ENCODE measurements around the gene MRAS.
A peak's percentile ranks its signal among the peaks of the same experiment; 100 is the strongest.

The MRAS gene

DNA sequence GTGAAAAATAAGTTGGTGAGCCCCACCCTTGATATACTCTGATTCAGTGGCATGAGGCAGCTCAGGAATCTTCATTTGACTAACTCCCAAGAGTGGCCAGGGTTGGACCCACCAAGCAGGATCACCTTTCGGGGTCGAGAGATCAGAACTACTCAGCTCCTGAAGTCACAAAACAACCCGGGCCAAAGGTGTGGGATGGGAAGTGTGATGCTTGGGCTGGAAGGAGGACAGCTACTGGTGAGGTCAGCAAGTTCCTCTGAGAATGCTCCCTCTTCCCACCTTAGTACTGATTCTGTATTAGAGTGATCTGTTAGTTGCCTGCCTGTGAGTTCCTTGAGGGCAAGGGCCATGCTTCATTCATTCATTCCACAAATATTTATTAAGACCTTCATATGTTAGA lies 101.1 kb downstream of the MRAS start:
- H3K9me3 ChIP-seq (ENCODE audit: control insufficient read depth, insufficient read depth, low read depth, low read length): no peaks in the 10 kb centered on the region
- TF ChIP-seq ZNF560 (tag by site-specific recombination; IDR thresholded peaks at IDR 0.05; ENCODE audit: borderline replicate concordance) (no peak), ZNF2 (tag by site-specific recombination; IDR thresholded peaks at IDR 0.05) (no peak)
- H3K4me1 ChIP-seq (ENCODE audit: control insufficient read depth, insufficient read depth, low read length): no peaks in the 10 kb centered on the region
- POLR2A ChIA-PET: no interaction called here
- no peak overlapping the region for H3K4me3 ChIP-seq (ENCODE audit: low read depth, low read length)
- H3K27ac ChIP-seq (ENCODE audit: extremely low read depth, low read depth, low read length): no peak overlapping the region
- no peaks in the 10 kb centered on the region for H3K36me3 ChIP-seq (ENCODE audit: control insufficient read depth in 2 of 2, insufficient read depth in 1 of 2, low read length in 2 of 2)
- CTCF ChIA-PET: interaction anchor here (1.0 kb wide), 1 partner anchor 12 kb away, joined by 4 read pairs; no protein-coding TSS in a partner anchor

DNA sequence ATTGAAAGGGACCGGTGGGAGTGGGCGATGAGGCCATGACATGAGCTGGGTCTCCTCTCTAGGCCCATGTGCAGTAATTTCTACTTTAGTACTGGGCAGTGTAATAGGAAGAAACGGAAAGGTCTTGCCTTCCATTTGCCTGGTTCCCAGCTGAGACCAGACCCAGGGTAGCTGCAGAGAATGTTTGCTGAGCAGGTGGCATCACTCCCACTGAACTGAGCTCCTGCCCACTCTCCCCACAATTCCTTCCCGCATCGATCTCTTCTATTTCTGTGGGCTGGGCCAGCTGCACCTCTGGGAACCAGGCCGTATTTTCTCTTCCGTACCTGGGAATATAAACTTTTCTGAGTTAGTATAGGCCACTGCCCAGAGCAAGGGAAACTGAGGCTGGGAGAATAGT lies 101.8 kb downstream of the MRAS start:
- Histone ChIP-seq H3K4me1 (ENCODE audit: control insufficient read depth, insufficient read depth, low read length) (no peaks in the 10 kb centered on the region), H3K36me3 (ENCODE audit: control insufficient read depth in 2 of 2, insufficient read depth in 1 of 2, low read length in 2 of 2) (no peaks in the 10 kb centered on the region), H3K9me3 (ENCODE audit: control insufficient read depth, insufficient read depth, low read depth, low read length) (no peaks in the 10 kb centered on the region), H3K27ac (ENCODE audit: extremely low read depth, low read depth, low read length) (no peak overlapping the region), H3K4me3 (ENCODE audit: low read depth, low read length) (no peak overlapping the region)
- ChIA-PET CTCF (interaction anchor here (0.5 kb wide), 2 partner anchors 465 to 515 kb away, joined by 3 read pairs; no protein-coding TSS in a partner anchor), POLR2A (no interaction called here)
- TF ChIP-seq PRDM10 (tag by site-specific recombination; IDR thresholded peaks at IDR 0.05) (no peak), EGR2 (tag by site-specific recombination; IDR thresholded peaks at IDR 0.05; ENCODE audit: low read depth) (0 out of 2 replicates have a peak, but pooled peaks have one; percentile 15)

GRCh38 chr3:138450704-138451424 lies 102.5 kb downstream of the MRAS start:
- POLR2A ChIA-PET: no interaction called here
- no peak overlapping the region for H3K4me3 ChIP-seq (ENCODE audit: low read depth, low read length)
- CTCF ChIA-PET: interaction anchor here (0.5 to 0.6 kb wide), 3 partner anchors 181 to 514 kb away, joined by 3 read pairs; no protein-coding TSS in a partner anchor
- H3K9me3 ChIP-seq (ENCODE audit: control insufficient read depth, insufficient read depth, low read depth, low read length): no peaks in the 10 kb centered on the region
- no peak overlapping the region for H3K27ac ChIP-seq (ENCODE audit: extremely low read depth, low read depth, low read length)
- no peaks in the 10 kb centered on the region for H3K4me1 ChIP-seq (ENCODE audit: control insufficient read depth, insufficient read depth, low read length)
- no peaks in the 10 kb centered on the region for H3K36me3 ChIP-seq (ENCODE audit: control insufficient read depth in 2 of 2, insufficient read depth in 1 of 2, low read length in 2 of 2)
- no peak for TF ChIP-seq ZNF350 (tag by site-specific recombination; IDR thresholded peaks at IDR 0.05)
- TF ChIP-seq YY1 (tag by site-specific recombination; IDR thresholded peaks at IDR 0.05): no peak
- no peak for TF ChIP-seq ZNF626 (tag by site-specific recombination; IDR thresholded peaks at IDR 0.05)
- no peak for TF ChIP-seq ZNF580 (tag by site-specific recombination; IDR thresholded peaks at IDR 0.05)
- TF ChIP-seq BCL11A (tag by site-specific recombination; IDR thresholded peaks at IDR 0.05; ENCODE audit: low read depth): no peak
- TF ChIP-seq ZNF157 (tag by site-specific recombination; IDR thresholded peaks at IDR 0.05): no peak
- no peak for TF ChIP-seq ZNF654 (tag by site-specific recombination; IDR thresholded peaks at IDR 0.05; ENCODE audit: low read depth)
- no peak for TF ChIP-seq ZNF292 (tag by site-specific recombination; IDR thresholded peaks at IDR 0.05; ENCODE audit: borderline replicate concordance, low read depth)
- no peak for TF ChIP-seq ZNF2 (tag by site-specific recombination; IDR thresholded peaks at IDR 0.05)
- TF ChIP-seq, protein P1, sequence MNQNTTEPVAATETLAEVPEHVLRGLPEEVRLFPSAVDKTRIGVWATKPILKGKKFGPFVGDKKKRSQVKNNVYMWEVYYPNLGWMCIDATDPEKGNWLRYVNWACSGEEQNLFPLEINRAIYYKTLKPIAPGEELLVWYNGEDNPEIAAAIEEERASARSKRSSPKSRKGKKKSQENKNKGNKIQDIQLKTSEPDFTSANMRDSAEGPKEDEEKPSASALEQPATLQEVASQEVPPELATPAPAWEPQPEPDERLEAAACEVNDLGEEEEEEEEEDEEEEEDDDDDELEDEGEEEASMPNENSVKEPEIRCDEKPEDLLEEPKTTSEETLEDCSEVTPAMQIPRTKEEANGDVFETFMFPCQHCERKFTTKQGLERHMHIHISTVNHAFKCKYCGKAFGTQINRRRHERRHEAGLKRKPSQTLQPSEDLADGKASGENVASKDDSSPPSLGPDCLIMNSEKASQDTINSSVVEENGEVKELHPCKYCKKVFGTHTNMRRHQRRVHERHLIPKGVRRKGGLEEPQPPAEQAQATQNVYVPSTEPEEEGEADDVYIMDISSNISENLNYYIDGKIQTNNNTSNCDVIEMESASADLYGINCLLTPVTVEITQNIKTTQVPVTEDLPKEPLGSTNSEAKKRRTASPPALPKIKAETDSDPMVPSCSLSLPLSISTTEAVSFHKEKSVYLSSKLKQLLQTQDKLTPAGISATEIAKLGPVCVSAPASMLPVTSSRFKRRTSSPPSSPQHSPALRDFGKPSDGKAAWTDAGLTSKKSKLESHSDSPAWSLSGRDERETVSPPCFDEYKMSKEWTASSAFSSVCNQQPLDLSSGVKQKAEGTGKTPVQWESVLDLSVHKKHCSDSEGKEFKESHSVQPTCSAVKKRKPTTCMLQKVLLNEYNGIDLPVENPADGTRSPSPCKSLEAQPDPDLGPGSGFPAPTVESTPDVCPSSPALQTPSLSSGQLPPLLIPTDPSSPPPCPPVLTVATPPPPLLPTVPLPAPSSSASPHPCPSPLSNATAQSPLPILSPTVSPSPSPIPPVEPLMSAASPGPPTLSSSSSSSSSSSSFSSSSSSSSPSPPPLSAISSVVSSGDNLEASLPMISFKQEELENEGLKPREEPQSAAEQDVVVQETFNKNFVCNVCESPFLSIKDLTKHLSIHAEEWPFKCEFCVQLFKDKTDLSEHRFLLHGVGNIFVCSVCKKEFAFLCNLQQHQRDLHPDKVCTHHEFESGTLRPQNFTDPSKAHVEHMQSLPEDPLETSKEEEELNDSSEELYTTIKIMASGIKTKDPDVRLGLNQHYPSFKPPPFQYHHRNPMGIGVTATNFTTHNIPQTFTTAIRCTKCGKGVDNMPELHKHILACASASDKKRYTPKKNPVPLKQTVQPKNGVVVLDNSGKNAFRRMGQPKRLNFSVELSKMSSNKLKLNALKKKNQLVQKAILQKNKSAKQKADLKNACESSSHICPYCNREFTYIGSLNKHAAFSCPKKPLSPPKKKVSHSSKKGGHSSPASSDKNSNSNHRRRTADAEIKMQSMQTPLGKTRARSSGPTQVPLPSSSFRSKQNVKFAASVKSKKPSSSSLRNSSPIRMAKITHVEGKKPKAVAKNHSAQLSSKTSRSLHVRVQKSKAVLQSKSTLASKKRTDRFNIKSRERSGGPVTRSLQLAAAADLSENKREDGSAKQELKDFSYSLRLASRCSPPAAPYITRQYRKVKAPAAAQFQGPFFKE (tag by site-specific recombination; IDR thresholded peaks at IDR 0.05; ENCODE audit: borderline replicate concordance): no peak
- TF ChIP-seq, protein P2, sequence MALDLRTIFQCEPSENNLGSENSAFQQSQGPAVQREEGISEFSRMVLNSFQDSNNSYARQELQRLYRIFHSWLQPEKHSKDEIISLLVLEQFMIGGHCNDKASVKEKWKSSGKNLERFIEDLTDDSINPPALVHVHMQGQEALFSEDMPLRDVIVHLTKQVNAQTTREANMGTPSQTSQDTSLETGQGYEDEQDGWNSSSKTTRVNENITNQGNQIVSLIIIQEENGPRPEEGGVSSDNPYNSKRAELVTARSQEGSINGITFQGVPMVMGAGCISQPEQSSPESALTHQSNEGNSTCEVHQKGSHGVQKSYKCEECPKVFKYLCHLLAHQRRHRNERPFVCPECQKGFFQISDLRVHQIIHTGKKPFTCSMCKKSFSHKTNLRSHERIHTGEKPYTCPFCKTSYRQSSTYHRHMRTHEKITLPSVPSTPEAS (tag by site-specific recombination; IDR thresholded peaks at IDR 0.05): no peak
- TF ChIP-seq ZNF23 (tag by site-specific recombination; IDR thresholded peaks at IDR 0.05; ENCODE audit: borderline replicate concordance): no peak
- TF ChIP-seq, protein P3, sequence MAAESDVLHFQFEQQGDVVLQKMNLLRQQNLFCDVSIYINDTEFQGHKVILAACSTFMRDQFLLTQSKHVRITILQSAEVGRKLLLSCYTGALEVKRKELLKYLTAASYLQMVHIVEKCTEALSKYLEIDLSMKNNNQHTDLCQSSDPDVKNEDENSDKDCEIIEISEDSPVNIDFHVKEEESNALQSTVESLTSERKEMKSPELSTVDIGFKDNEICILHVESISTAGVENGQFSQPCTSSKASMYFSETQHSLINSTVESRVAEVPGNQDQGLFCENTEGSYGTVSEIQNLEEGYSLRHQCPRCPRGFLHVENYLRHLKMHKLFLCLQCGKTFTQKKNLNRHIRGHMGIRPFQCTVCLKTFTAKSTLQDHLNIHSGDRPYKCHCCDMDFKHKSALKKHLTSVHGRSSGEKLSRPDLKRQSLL (tag by site-specific recombination; IDR thresholded peaks at IDR 0.05): no peak
- no peak for TF ChIP-seq ZNF155 (tag by site-specific recombination; IDR thresholded peaks at IDR 0.05)

Measured in HEK293 (cell line).